Measurements from ENCODE around the gene TBRG1. TPM values are rescaled to one million over a fixed set of nuclear protein-coding genes. Genes with fewer than 3 reads are reported as not detected.

Gene TBRG1
- total and polyA plus RNA-seq, 4 donors = 13.4 to 32.4 (median 16.5) TPM

DNA sequence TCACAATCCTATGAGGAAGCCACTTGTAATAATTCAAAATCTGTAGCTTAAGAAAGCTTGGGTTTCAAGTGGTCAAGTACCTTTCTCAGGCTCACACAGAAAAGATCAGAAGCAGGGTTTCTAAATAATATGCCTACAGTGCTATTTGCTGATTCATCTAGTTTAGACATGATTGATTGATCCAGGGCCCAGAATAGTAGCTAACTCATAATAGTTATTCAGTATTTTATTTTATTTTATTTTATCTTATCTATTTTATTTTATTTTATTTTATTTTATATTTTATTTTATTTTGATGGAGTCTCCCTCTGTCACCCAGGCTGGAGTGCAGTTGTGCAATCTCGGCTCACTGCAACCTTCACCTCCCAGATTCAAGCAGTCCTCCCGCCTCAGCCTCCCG, 27.4 kb upstream of the TBRG1 start:
- Histone ChIP-seq H3K9ac (ENCODE audit: low read depth in 1 of 2, low read length in 2 of 2) (no peak overlapping the region), H3K27me3 (ENCODE audit: control insufficient read depth in 4 of 4, insufficient read depth in 4 of 4, low read length in 3 of 4) (peaks cover 0 to 7% (median 0%) of the 10 kb centered on the region in 4 donors), H3K36me3 (ENCODE audit: control insufficient read depth in 4 of 4, insufficient read depth in 3 of 4, low read depth in 1 of 4, low read length in 3 of 4) (no peaks in the 10 kb centered on the region), H3K9me3 (ENCODE audit: control insufficient read depth in 4 of 4, low read length in 3 of 4) (no peaks in the 10 kb centered on the region), H3K4me3 (ENCODE audit: low read depth in 1 of 3, low read length in 3 of 3) (no peak overlapping the region), H3K27ac (ENCODE audit: low read depth in 1 of 2, low read length in 2 of 2) (no peak overlapping the region), H3K4me1 (ENCODE audit: control insufficient read depth in 4 of 4, insufficient read depth in 4 of 4, low read length in 3 of 4) (no peaks in the 10 kb centered on the region)
- TF ChIP-seq EGR1 (IDR thresholded peaks at IDR 0.05; ENCODE audit: low read depth in 2 of 2) = no peak
- TF ChIP-seq RXRA (IDR thresholded peaks at IDR 0.05) = no peak
- no peak for TF ChIP-seq HNF4A (conservative IDR thresholded peaks at IDR 0.05)
- TF ChIP-seq FOXA1 (IDR thresholded peaks at IDR 0.05) = no peak
- no peak for TF ChIP-seq ATF3 (IDR thresholded peaks at IDR 0.05)
- TF ChIP-seq GABPA (IDR thresholded peaks at IDR 0.05 in 1 of 2, conservative IDR thresholded peaks at IDR 0.05 in 1 of 2) = no peak
- no peak for TF ChIP-seq REST (IDR thresholded peaks at IDR 0.05)
- no peak for TF ChIP-seq HNF4G (IDR thresholded peaks at IDR 0.05)
- no peak for TF ChIP-seq TAF1 (conservative IDR thresholded peaks at IDR 0.05)
- no peak for TF ChIP-seq CTCF (IDR thresholded peaks at IDR 0.05; ENCODE audit: low read depth, low read length, missing input control)
- no peak for TF ChIP-seq FOXA2 (IDR thresholded peaks at IDR 0.05)
- no peak for TF ChIP-seq MAX (IDR thresholded peaks at IDR 0.05)
- no peak for TF ChIP-seq YY1 (IDR thresholded peaks at IDR 0.05)
- TF ChIP-seq NR2F2 (IDR thresholded peaks at IDR 0.05) = no peak
- no peak for TF ChIP-seq ZBTB33 (IDR thresholded peaks at IDR 0.05)
- TF ChIP-seq SP1 (IDR thresholded peaks at IDR 0.05) = no peak
- TF ChIP-seq RAD21 (IDR thresholded peaks at IDR 0.05) = no peak
- TF ChIP-seq JUND (IDR thresholded peaks at IDR 0.05) = no peak
- no peak for DNase-seq (ENCODE audit: low spot score)
- WGBS = 94% methylated on average over 3 of the region's 3 CpGs
